ENCODE data around the gene HTR6. TPM values are rescaled to one million over a fixed set of nuclear protein-coding genes. Genes with fewer than 3 reads are reported as not detected.
A peak's percentile ranks its signal among the peaks of the same experiment; 100 is the strongest.

HTR6 gene
- total RNA-seq, 2 donors from 2014 or later, result not detected

- Histone ChIP-seq H3K27ac (no peak overlapping the region), H3K9me3 (no peaks in the 10 kb centered on the region), H3K4me3 (no peak overlapping the region), H3K36me3 (no peaks in the 10 kb centered on the region), H3K27me3 (no peaks in the 10 kb centered on the region), H3K4me1 (peaks cover 0 to 12% of the 10 kb centered on the region in 2 donors)
- no peak for TF ChIP-seq CTCF (IDR thresholded peaks at IDR 0.05)
- DNase-seq (ENCODE audit: low spot score), result no peak
Measured at GRCh38 chr1:19639999-19640362, 24.7 kb upstream of the HTR6 start.

GRCh38 chr1:19640363-19641316, 24.0 kb upstream of the HTR6 start:
- H3K27me3 ChIP-seq, result no peaks in the 10 kb centered on the region
- TF ChIP-seq CTCF (IDR thresholded peaks at IDR 0.05), result no peak
- no peak for DNase-seq (ENCODE audit: low spot score)
- no peak overlapping the region for H3K27ac ChIP-seq
- H3K36me3 ChIP-seq, result no peaks in the 10 kb centered on the region
- H3K4me1 ChIP-seq, result peaks cover 0 to 19% of the 10 kb centered on the region in 2 donors
- H3K4me3 ChIP-seq, result no peak overlapping the region
- H3K9me3 ChIP-seq, result no peaks in the 10 kb centered on the region

GRCh38 chr1:19643121-19643520, 21.6 kb upstream of the HTR6 start:
- no peak for DNase-seq (ENCODE audit: low spot score)

GRCh38 chr1:19643602-19644394, 20.9 kb upstream of the HTR6 start, which contains the start of gene NBL1:
Gene NBL1 (plus strand): TSS chr1:19644311. CDS start chr1:19655031, 10,720 bp downstream.
- H3K9me3 ChIP-seq, result no peaks in the 10 kb centered on the region
- no peaks in the 10 kb centered on the region for H3K36me3 ChIP-seq
- peak within 1 kb of the TSS; percentile 81 to 92 for H3K27ac ChIP-seq
- H3K4me1 ChIP-seq, result peaks cover 0 to 50% of the 10 kb centered on the region in 2 donors
- no peak for TF ChIP-seq CTCF (IDR thresholded peaks at IDR 0.05)
- H3K27me3 ChIP-seq, result no peaks in the 10 kb centered on the region
- peak within 1 kb of the TSS; percentile 51 to 78 for H3K4me3 ChIP-seq
- no peak for DNase-seq (ENCODE audit: low spot score)

More at GRCh38 chr1:19643121-19643520, 21.6 kb upstream of the HTR6 start:
- H3K27me3 ChIP-seq, result no peaks in the 10 kb centered on the region
- TF ChIP-seq CTCF (IDR thresholded peaks at IDR 0.05), result no peak
- H3K4me1 ChIP-seq, result peaks cover 0 to 44% of the 10 kb centered on the region in 2 donors
- H3K36me3 ChIP-seq, result no peaks in the 10 kb centered on the region
- H3K9me3 ChIP-seq, result no peaks in the 10 kb centered on the region
- H3K4me3 ChIP-seq, result peak overlapping the region; percentile 51 to 78
- H3K27ac ChIP-seq, result peak overlapping the region; percentile 80 to 83

GRCh38 chr1:19644395-19644680, 20.3 kb upstream of the HTR6 start:
- Histone ChIP-seq H3K4me3 (peak overlapping the region; percentile 51 to 78), H3K9me3 (no peaks in the 10 kb centered on the region), H3K4me1 (peaks cover 0 to 53% of the 10 kb centered on the region in 2 donors), H3K27me3 (no peaks in the 10 kb centered on the region), H3K27ac (peak overlapping the region; percentile 81 to 92), H3K36me3 (no peaks in the 10 kb centered on the region)
- no peak for DNase-seq (ENCODE audit: low spot score)
- TF ChIP-seq CTCF (IDR thresholded peaks at IDR 0.05), result no peak

Data from right atrium auricular region (tissue), 2 donors.